Ishikawa (cell line): ENCODE measurements around the gene ATP1B1.
A peak's percentile ranks its signal among the peaks of the same experiment; 100 is the strongest.

Experiments used
- CEBPB ChIP-seq: IDR thresholded peaks from 2 replicates; pipeline ENCODE4 v1.6.1; 2012
- CREB1 ChIP-seq: IDR thresholded peaks from 2 replicates; pipeline ENCODE4 v1.6.1; 2012; ENCODE audit warnings: low read depth
- EGR1 ChIP-seq: IDR thresholded peaks from 2 replicates; pipeline ENCODE4 v1.6.1; 2012
- EP300 ChIP-seq: IDR thresholded peaks from 2 replicates; pipeline ENCODE4 v1.6.1; 2012; ENCODE audit warnings: borderline replicate concordance
- FOXM1 ChIP-seq: IDR thresholded peaks from 2 replicates; pipeline ENCODE4 v1.6.1; 2012; ENCODE audit warnings: low read depth, borderline replicate concordance
- MAX ChIP-seq: IDR thresholded peaks from 2 replicates; pipeline ENCODE4 v1.6.1; 2012
- NFIC ChIP-seq: IDR thresholded peaks from 2 replicates; pipeline ENCODE4 v1.6.1; 2012
- RAD21 ChIP-seq: IDR thresholded peaks from 2 replicates; pipeline ENCODE4 v1.6.1; 2012; ENCODE audit warnings: low read depth
- REST ChIP-seq: IDR thresholded peaks from 2 replicates; pipeline ENCODE4 v1.6.1; 2012; ENCODE audit warnings: low read depth, mild to moderate bottlenecking
- TAF1 ChIP-seq: IDR thresholded peaks from 2 replicates; pipeline ENCODE4 v1.6.1; 2012; ENCODE audit warnings: low read depth, mild to moderate bottlenecking
- TCF12 ChIP-seq: IDR thresholded peaks from 2 replicates; pipeline ENCODE4 v1.6.1; 2012; ENCODE audit warnings: low read depth
- TEAD4 ChIP-seq: IDR thresholded peaks from 2 replicates; pipeline ENCODE4 v1.6.1; 2012
- USF1 ChIP-seq: IDR thresholded peaks from 2 replicates; pipeline ENCODE4 v1.6.1; 2012
- YY1 ChIP-seq: IDR thresholded peaks from 2 replicates; pipeline ENCODE4 v1.6.1; 2012; ENCODE audit warnings: low read depth
- ZBTB7A ChIP-seq: IDR thresholded peaks from 2 replicates; pipeline ENCODE4 v1.6.1; 2012; ENCODE audit warnings: low read depth

ATP1B1 gene

GRCh38 chr1:169106095-169106920 lies at the start of gene ATP1B1:
Gene ATP1B1 (plus strand): TSS chr1:169106690. CDS start chr1:169106830, 140 bp downstream.
- peak; percentile 68; the same call in 1 of the 2 replicates for TF ChIP-seq TAF1
- TF ChIP-seq RAD21, result no peak
- peak; percentile 8; the same call in 1 of the 2 replicates for TF ChIP-seq EP300

- TF ChIP-seq CEBPB (no peak), EGR1 (no peak), USF1 (no peak), NFIC (no peak), TEAD4 (no peak), FOXM1 (no peak), REST (no peak), TCF12 (no peak), MAX (no peak), ZBTB7A (no peak), RAD21 (no peak)
These were observed 47.1 kb upstream of the ATP1B1 start for GRCh38 chr1:169059421-169059820.

- TF ChIP-seq TCF12, result no peak
- no peak for TF ChIP-seq CREB1
- TF ChIP-seq TAF1, result no peak
- TF ChIP-seq YY1, result no peak
- TF ChIP-seq FOXM1, result no peak
- TF ChIP-seq NFIC, result no peak
- no peak for TF ChIP-seq CEBPB
- TF ChIP-seq RAD21, result no peak
- no peak for TF ChIP-seq EGR1
- no peak for TF ChIP-seq ZBTB7A
- no peak for TF ChIP-seq MAX
- no peak for TF ChIP-seq EP300
- no peak for TF ChIP-seq USF1
- TF ChIP-seq TEAD4, result no peak
- no peak for TF ChIP-seq REST
These were observed 46.3 kb upstream of the ATP1B1 start for GRCh38 chr1:169060043-169060722.

GRCh38 chr1:169060919-169061639 lies 45.4 kb upstream of the ATP1B1 start:
- TF ChIP-seq USF1 (no peak), RAD21 (no peak), YY1 (no peak), FOXM1 (no peak), MAX (no peak)

- no peak for TF ChIP-seq ZBTB7A
These were observed 44.3 kb upstream of the ATP1B1 start for GRCh38 chr1:169062152-169062551.
